Activated CD8-positive, alpha-beta memory T cell treated with anti-CD3 and anti-CD28 coated beads, Interleukin-2, amount 50 U/mL, for 24 hours (primary cell): Measurements from ENCODE around the gene ZRANB1.

Experiments used
- DNase-seq: peaks from one replicate; pipeline ENCODE4 v3.0.0-alpha.2; 2020; ENCODE audit errors: extremely low read depth

Gene ZRANB1

GRCh38 chr10:124993736-124994451 is 52.0 kb downstream of the ZRANB1 start:
- DNase-seq: no peak

GRCh38 chr10:124994573-124995473 is 52.9 kb downstream of the ZRANB1 start:
- DNase-seq: no peak

GRCh38 chr10:124995605-124996004 is 53.7 kb downstream of the ZRANB1 start:
- DNase-seq: no peak

GRCh38 chr10:124996127-124996853 is 54.4 kb downstream of the ZRANB1 start:
- DNase-seq: no peak

- no peak for DNase-seq
These were observed 54.9 kb downstream of the ZRANB1 start for GRCh38 chr10:124996854-124997215.

- DNase-seq: no peak
These were observed 55.4 kb downstream of the ZRANB1 start for GRCh38 chr10:124997306-124997705.

GRCh38 chr10:124997771-124998623 is 56.1 kb downstream of the ZRANB1 start:
- no peak for DNase-seq

GRCh38 chr10:124998624-124999291 is 56.8 kb downstream of the ZRANB1 start:
- no peak for DNase-seq

GRCh38 chr10:124999433-125000365 is 57.8 kb downstream of the ZRANB1 start:
- no peak for DNase-seq

- no peak for DNase-seq
These were observed 58.7 kb downstream of the ZRANB1 start for GRCh38 chr10:125000366-125001312.

GRCh38 chr10:125001313-125002046 is 59.6 kb downstream of the ZRANB1 start:
- no peak for DNase-seq

- no peak for DNase-seq
These were observed 60.1 kb downstream of the ZRANB1 start for GRCh38 chr10:125002047-125002422.

GRCh38 chr10:125002423-125003145 is 60.7 kb downstream of the ZRANB1 start:
- no peak for DNase-seq

- no peak for DNase-seq
These were observed 61.4 kb downstream of the ZRANB1 start for GRCh38 chr10:125003146-125003900.

GRCh38 chr10:125003901-125004467 is 62.1 kb downstream of the ZRANB1 start:
- no peak for DNase-seq
